B cell (primary cell): ENCODE data around the gene GPATCH11. TPM values are rescaled to one million over a fixed set of nuclear protein-coding genes. Genes with fewer than 3 reads are reported as not detected.

ENCODE experiments used
- ATAC-seq: fragments of 200-7000 bp; cut with Tn5 transposase; one replicate; pipeline ENCODE4 v1.10.0; 2021; ENCODE audit warnings: low read depth, mild to moderate bottlenecking, moderate number of reproducible peaks, moderate library complexity
- CTCF ChIA-PET: fragments of 350-600 bp; sonication (Branson Sonifier 250); formaldehyde crosslinking; loops from one replicate; lab custom pipeline; 2021; ENCODE audit warnings: antibody characterized with exemption, inconsistent platforms; lab: Charles Lee
- POLR2A ChIA-PET: fragments of 350-600 bp; sonication (Branson Sonifier 250); formaldehyde crosslinking; loops from one replicate; lab custom pipeline; 2021; ENCODE audit warnings: antibody characterized with exemption; lab: Charles Lee
- DNase-seq: peaks from one replicate; pipeline ENCODE4 v3.0.0; 2013
- H2AFZ ChIP-seq: 2 replicates; pipeline ENCODE4 v1.6.1; 2012; ENCODE audit warnings: mild to moderate bottlenecking, low read depth, low read length; ENCODE audit not compliant: insufficient read depth, poor library complexity, severe bottlenecking
- H3K27ac ChIP-seq, 2 donors: 1 replicate in 1 of 2; 2 replicates in 1 of 2; pipeline ENCODE4 v1.5.1; 2012 to 2013; ENCODE audit warnings: low read length in 2 of 2, mild to moderate bottlenecking in 2 of 2, moderate library complexity in 1 of 2
- H3K27me3 ChIP-seq, 4 experiments: fragments of 200-600 bp in 1 of 4; sonication (generic) in 1 of 4; replicated peaks in 1 of 4; 1 replicate in 2 of 4; 2 replicates in 2 of 4; pipeline versions ENCODE4 v1.6.1 to v1.7.0; 2013 to 2016; ENCODE audit warnings: low read length in 3 of 4, mild to moderate bottlenecking in 2 of 4, mixed read lengths in 1 of 4, moderate library complexity in 1 of 4; ENCODE audit not compliant: insufficient read depth in 4 of 4, control insufficient read depth in 3 of 4; ENCODE audit errors: control extremely low read depth in 1 of 4
- H3K36me3 ChIP-seq, 2 experiments: replicated peaks in 1 of 2; 1 replicate in 1 of 2; 2 replicates in 1 of 2; pipeline versions ENCODE4 v1.6.1 to v1.7.1; 2013; ENCODE audit warnings: low read length in 1 of 2; ENCODE audit not compliant: insufficient read depth in 2 of 2, control insufficient read depth in 1 of 2; ENCODE audit errors: control extremely low read depth in 1 of 2, extremely low read depth in 1 of 2
- H3K4me1 ChIP-seq, 2 donors: fragments of 200-600 bp in 1 of 2; sonication (generic) in 1 of 2; 1 replicate in 1 of 2; 2 replicates in 1 of 2; pipeline versions ENCODE4 v1.5.1 to v1.6.1; 2013 to 2017; ENCODE audit warnings: low read length in 2 of 2; ENCODE audit not compliant: control insufficient read depth in 2 of 2, insufficient read depth in 2 of 2
- H3K4me2 ChIP-seq: replicated peaks from 2 replicates; pipeline ENCODE3; 2012; ENCODE audit warnings: mild to moderate bottlenecking, low read depth, low read length; ENCODE audit not compliant: poor library complexity, severe bottlenecking
- H3K4me3 ChIP-seq, 5 experiments: fragments of 200-600 bp in 1 of 5; sonication (generic) in 1 of 5; 1 replicate in 3 of 5; 2 replicates in 2 of 5; pipeline versions ENCODE4 v1.5.1 to v1.7.0; 2011 to 2016; ENCODE audit warnings: low read length in 4 of 5, mild to moderate bottlenecking in 4 of 5, low read depth in 2 of 5, control low read depth in 1 of 5, moderate library complexity in 1 of 5; ENCODE audit not compliant: insufficient read depth in 1 of 5; ENCODE audit errors: control extremely low read depth in 1 of 5, extremely low read depth in 1 of 5
- H3K79me2 ChIP-seq: fragments of 200-600 bp; sonication (generic); one replicate; pipeline ENCODE4 v1.6.0; 2016; ENCODE audit warnings: low read length; ENCODE audit not compliant: control insufficient read depth, insufficient read depth
- H3K9ac ChIP-seq: fragments of 200-600 bp; sonication (generic); 2 replicates; pipeline ENCODE4 v1.6.1; 2017; ENCODE audit warnings: mild to moderate bottlenecking, low read length, moderate library complexity
- H3K9me3 ChIP-seq, 3 donors: one replicate each; pipeline versions ENCODE4 v1.6.1 to v1.7.1; 2013; ENCODE audit warnings: low read length in 2 of 3; ENCODE audit not compliant: control insufficient read depth in 2 of 3, insufficient read depth in 1 of 3; ENCODE audit errors: control extremely low read depth in 1 of 3
- H4K20me1 ChIP-seq: 2 replicates; pipeline ENCODE4 v1.6.0; 2012; ENCODE audit warnings: mild to moderate bottlenecking, low read length; ENCODE audit not compliant: insufficient read depth, control insufficient read depth, poor library complexity, severe bottlenecking
- H3K27ac Mint-ChIP-seq: one replicate; pipeline ENCODE4 v1.8.0; 2021; ENCODE audit warnings: mixed read lengths
- H3K27me3 Mint-ChIP-seq: one replicate; pipeline ENCODE4 v1.8.0; 2021; ENCODE audit warnings: mixed read lengths
- H3K4me1 Mint-ChIP-seq: one replicate; pipeline ENCODE4 v1.8.0; 2021; ENCODE audit warnings: mixed read lengths
- H3K4me3 Mint-ChIP-seq: one replicate; pipeline ENCODE4 v1.8.0; 2021; ENCODE audit warnings: mixed read lengths
- H3K9me3 Mint-ChIP-seq: one replicate; pipeline ENCODE4 v1.8.0; 2022; ENCODE audit warnings: mixed read lengths; ENCODE audit not compliant: insufficient read depth
- EZH2 ChIP-seq: IDR thresholded peaks from 2 replicates; pipeline ENCODE4 v1.6.1; 2012; ENCODE audit warnings: borderline replicate concordance, low read depth, mild to moderate bottlenecking, moderate library complexity, low read length; ENCODE audit not compliant: insufficient read depth, poor library complexity, severe bottlenecking
- WGBS: methylation state at CpG from one replicate; pipeline ENCODE4 v1.1.5; 2013; ENCODE audit warnings: missing lambda C conversion rate; ENCODE audit not compliant: insufficient coverage; 5-methylcytosine and 5-hydroxymethylcytosine counted together
- intact Hi-C: fragments of 100-400 bp; cut with micrococcal nuclease; formaldehyde crosslinking; loops from one replicate; pipeline ENCODE4 v1.10.0; 2022
- polyA plus RNA-seq: library from polyadenylated mRNA; depleted of rRNA; stranded (reverse); fragments of >200 nt; gene quantifications from 2 replicates; pipeline ENCODE4 v1.2.3, GENCODE V29; 2012
- total RNA-seq, 2 donors: library from RNA; stranded (reverse); fragments of 120-200 nt in 1 of 2; gene quantifications; 1 replicate in 1 of 2; 2 replicates in 1 of 2; pipeline versions ENCODE4 v1.2.3 to v1.2.4, GENCODE V29; 2013 to 2022
- TF ChIP-seq, protein P1 (sequence below): fragments of 200-600 bp; IDR thresholded peaks from one replicate; pipeline ENCODE4 v1.8.0; 2022; ENCODE audit warnings: antibody characterized with exemption, mild to moderate bottlenecking

The GPATCH11 gene
- total and polyA plus RNA-seq, 2 donors (not counting 1 experiment from before 2014, with no cell fraction given): 9.6 to 18.2 TPM

DNA sequence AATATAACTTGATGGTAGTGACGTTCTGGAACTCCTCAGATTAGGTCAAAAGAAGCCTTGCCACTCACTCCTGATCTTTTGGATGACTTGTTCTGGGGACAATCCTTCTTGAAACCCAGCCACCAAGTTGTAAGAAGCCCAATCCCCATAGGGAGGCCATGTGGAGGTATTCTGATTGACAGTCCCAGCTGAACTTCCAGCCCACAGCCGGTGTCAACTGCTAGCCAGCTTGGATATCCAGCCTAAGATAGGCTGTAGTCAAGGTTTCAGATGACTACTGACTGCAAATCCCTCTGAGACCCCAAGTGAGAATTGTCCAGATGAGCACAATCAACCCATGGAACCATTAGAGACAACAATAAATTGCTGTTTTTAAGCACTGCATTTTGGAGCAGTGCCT is 41.1 kb downstream of the GPATCH11 start:
- Histone ChIP-seq H3K4me1 (no peaks in the 10 kb centered on the region), H3K9ac (no peak overlapping the region), H3K4me3 (no peak overlapping the region), H4K20me1 (no peaks in the 10 kb centered on the region), H3K79me2 (no peaks in the 10 kb centered on the region), H3K9me3 (no peaks in the 10 kb centered on the region), H2AFZ (no peak overlapping the region), H3K4me2 (no peak overlapping the region), H3K27me3 (no peaks in the 10 kb centered on the region), H3K27ac (no peak overlapping the region), H3K36me3 (peaks cover 0 to 49% of the 10 kb centered on the region in 2 experiments)
- WGBS: 100% methylated on average over 1 of the region's 2 CpGs
- no peak overlapping the region for H3K4me3 Mint-ChIP-seq
- no peaks in the 10 kb centered on the region for H3K27me3 Mint-ChIP-seq
- CTCF ChIA-PET: no interaction called here
- H3K9me3 Mint-ChIP-seq: no peaks in the 10 kb centered on the region
- intact Hi-C loops: no loop called here
- DNase-seq: no peak
- POLR2A ChIA-PET: no interaction called here
- H3K27ac Mint-ChIP-seq: no peak overlapping the region
- no peak for TF ChIP-seq EZH2
- no peaks in the 10 kb centered on the region for H3K4me1 Mint-ChIP-seq
- ATAC-seq: no peak

DNA sequence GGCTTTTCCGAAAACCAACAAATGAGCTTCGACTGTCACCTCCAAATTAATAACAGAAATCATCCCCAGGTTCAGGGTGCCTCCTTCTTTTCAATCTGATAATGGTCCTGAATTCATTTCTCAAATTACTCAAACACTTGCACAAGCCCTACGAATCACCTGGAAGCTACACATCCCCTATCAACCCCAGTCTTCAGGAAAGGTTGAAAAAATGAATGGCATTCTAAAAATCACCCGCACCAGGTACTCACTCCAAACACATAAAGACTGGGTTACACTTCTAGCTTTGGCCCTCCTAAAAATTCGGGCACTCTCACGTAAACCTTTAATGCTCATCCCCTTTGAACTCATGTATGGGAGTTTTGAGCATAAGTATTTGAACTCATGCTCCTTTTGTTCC is 48.6 kb downstream of the GPATCH11 start:
- peaks cover 6 to 85% of the 10 kb centered on the region in 2 experiments for H3K36me3 ChIP-seq
- intact Hi-C loops: no loop called here
- H3K9me3 ChIP-seq: no peaks in the 10 kb centered on the region
- H2AFZ ChIP-seq: no peak overlapping the region
- no peaks in the 10 kb centered on the region for H3K4me1 Mint-ChIP-seq
- no peaks in the 10 kb centered on the region for H3K9me3 Mint-ChIP-seq
- no peak for ATAC-seq
- no peaks in the 10 kb centered on the region for H3K4me1 ChIP-seq
- ChIA-PET POLR2A (no interaction called here), CTCF (interaction anchor here (0.9 to 1.7 kb wide), 2 partner anchors 12 to 14 kb away, joined by 3 read pairs; no protein-coding TSS in a partner anchor)
- TF ChIP-seq, protein P1, sequence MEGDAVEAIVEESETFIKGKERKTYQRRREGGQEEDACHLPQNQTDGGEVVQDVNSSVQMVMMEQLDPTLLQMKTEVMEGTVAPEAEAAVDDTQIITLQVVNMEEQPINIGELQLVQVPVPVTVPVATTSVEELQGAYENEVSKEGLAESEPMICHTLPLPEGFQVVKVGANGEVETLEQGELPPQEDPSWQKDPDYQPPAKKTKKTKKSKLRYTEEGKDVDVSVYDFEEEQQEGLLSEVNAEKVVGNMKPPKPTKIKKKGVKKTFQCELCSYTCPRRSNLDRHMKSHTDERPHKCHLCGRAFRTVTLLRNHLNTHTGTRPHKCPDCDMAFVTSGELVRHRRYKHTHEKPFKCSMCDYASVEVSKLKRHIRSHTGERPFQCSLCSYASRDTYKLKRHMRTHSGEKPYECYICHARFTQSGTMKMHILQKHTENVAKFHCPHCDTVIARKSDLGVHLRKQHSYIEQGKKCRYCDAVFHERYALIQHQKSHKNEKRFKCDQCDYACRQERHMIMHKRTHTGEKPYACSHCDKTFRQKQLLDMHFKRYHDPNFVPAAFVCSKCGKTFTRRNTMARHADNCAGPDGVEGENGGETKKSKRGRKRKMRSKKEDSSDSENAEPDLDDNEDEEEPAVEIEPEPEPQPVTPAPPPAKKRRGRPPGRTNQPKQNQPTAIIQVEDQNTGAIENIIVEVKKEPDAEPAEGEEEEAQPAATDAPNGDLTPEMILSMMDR: no peak
- no peak for TF ChIP-seq EZH2
- peaks cover 7% of the 10 kb centered on the region for H3K79me2 ChIP-seq
- H3K27me3 Mint-ChIP-seq: no peaks in the 10 kb centered on the region
- no peaks in the 10 kb centered on the region for H3K27me3 ChIP-seq
- no peak for DNase-seq
- WGBS: 93% methylated on average over 3 of the region's 6 CpGs
- no peak overlapping the region for H3K27ac ChIP-seq
- no peak overlapping the region for H3K4me3 Mint-ChIP-seq
- no peak overlapping the region for H3K9ac ChIP-seq
- H4K20me1 ChIP-seq: no peaks in the 10 kb centered on the region
- H3K4me2 ChIP-seq: no peak overlapping the region
- no peak overlapping the region for H3K4me3 ChIP-seq
- H3K27ac Mint-ChIP-seq: no peak overlapping the region
